Upper lobe of left lung (tissue), 4 donors: ENCODE measurements around the gene TOMM20.

Experiments used
- POLR2AphosphoS5 ChIP-seq, 2 donors: sonication (generic); formaldehyde crosslinking; IDR thresholded peaks; one replicate each; pipeline ENCODE4 v1.5.1; 2017; ENCODE audit warnings: antibody characterized with exemption in 2 of 2
- TF ChIP-seq, protein P1 (sequence below), 6 experiments: fragments of 450-650 bp in 4 of 6; fragments of 200-600 bp in 2 of 6; sonication (generic) in 2 of 6; IDR thresholded peaks; one replicate each; pipeline ENCODE4 v1.5.1; 2016 to 2019; ENCODE audit warnings: antibody characterized with exemption in 6 of 6

DNA sequence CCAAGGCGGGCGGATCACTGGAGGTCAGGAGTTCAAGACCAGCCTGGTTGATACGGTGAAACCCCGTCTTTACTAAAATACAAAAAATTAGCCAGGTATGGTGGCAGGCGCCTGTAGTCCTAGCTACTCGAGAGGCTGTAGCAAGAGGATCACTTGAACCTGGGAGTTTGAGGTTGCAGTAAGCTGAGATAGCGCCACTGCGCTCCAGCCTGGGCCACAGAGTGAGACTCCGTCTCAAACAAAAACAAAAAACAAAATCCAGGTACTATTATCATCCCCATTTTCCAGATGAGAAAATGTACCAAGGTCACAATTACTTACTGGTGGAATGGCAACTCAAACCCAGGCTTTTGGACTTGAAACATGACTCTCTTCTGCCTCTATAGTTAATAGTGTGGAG lies 4.5 kb downstream of the TOMM20 start:
- TF ChIP-seq, protein P1, sequence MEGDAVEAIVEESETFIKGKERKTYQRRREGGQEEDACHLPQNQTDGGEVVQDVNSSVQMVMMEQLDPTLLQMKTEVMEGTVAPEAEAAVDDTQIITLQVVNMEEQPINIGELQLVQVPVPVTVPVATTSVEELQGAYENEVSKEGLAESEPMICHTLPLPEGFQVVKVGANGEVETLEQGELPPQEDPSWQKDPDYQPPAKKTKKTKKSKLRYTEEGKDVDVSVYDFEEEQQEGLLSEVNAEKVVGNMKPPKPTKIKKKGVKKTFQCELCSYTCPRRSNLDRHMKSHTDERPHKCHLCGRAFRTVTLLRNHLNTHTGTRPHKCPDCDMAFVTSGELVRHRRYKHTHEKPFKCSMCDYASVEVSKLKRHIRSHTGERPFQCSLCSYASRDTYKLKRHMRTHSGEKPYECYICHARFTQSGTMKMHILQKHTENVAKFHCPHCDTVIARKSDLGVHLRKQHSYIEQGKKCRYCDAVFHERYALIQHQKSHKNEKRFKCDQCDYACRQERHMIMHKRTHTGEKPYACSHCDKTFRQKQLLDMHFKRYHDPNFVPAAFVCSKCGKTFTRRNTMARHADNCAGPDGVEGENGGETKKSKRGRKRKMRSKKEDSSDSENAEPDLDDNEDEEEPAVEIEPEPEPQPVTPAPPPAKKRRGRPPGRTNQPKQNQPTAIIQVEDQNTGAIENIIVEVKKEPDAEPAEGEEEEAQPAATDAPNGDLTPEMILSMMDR (IDR thresholded peaks at IDR 0.05) = no peak
- TF ChIP-seq POLR2AphosphoS5 (IDR thresholded peaks at IDR 0.05) = no peak
